Hepatocyte (in vitro differentiated cells): ENCODE results near the gene BPIFB2. TPM values are rescaled to one million over a fixed set of nuclear protein-coding genes. Genes with fewer than 3 reads are reported as not detected.

Experiments
- DNase-seq: peaks from one replicate; pipeline ENCODE4 v3.0.0-alpha.2; 2016; ENCODE audit warnings: low spot score
- H2AFZ ChIP-seq: fragments of 200-600 bp; sonication (generic); 2 replicates; pipeline ENCODE4 v1.6.0; 2016; ENCODE audit warnings: antibody characterized with exemption, mild to moderate bottlenecking
- H3K27ac ChIP-seq: fragments of 200-600 bp; sonication (generic); 2 replicates; pipeline ENCODE4 v1.5.1; 2016; ENCODE audit warnings: mild to moderate bottlenecking
- H3K27me3 ChIP-seq: fragments of 200-600 bp; sonication (generic); 2 replicates; pipeline ENCODE4 v1.6.1; 2016
- H3K36me3 ChIP-seq: fragments of 200-600 bp; sonication (generic); replicated peaks from 2 replicates; pipeline ENCODE4 v1.5.1; 2016; ENCODE audit warnings: low read depth; ENCODE audit not compliant: insufficient read depth
- H3K4me1 ChIP-seq: fragments of 200-600 bp; sonication (generic); 2 replicates; pipeline ENCODE4 v1.5.1; 2016; ENCODE audit warnings: mild to moderate bottlenecking, moderate library complexity; ENCODE audit not compliant: insufficient read depth
- H3K4me2 ChIP-seq: fragments of 200-600 bp; sonication (generic); 2 replicates; pipeline ENCODE4 v1.6.0; 2016
- H3K4me3 ChIP-seq: fragments of 200-600 bp; sonication (generic); 2 replicates; pipeline ENCODE4 v1.5.1; 2016; ENCODE audit warnings: mild to moderate bottlenecking
- H3K79me2 ChIP-seq: fragments of 200-600 bp; sonication (generic); 2 replicates; pipeline ENCODE4 v1.6.0; 2017; ENCODE audit warnings: mild to moderate bottlenecking
- H3K9me2 ChIP-seq: fragments of 200-600 bp; sonication (generic); replicated peaks from 2 replicates; pipeline ENCODE4 v1.6.0; 2017; ENCODE audit warnings: mild to moderate bottlenecking; ENCODE audit not compliant: insufficient read depth
- H3K9me3 ChIP-seq: fragments of 200-600 bp; sonication (generic); 2 replicates; pipeline ENCODE4 v1.5.1; 2016; ENCODE audit warnings: low read depth, mild to moderate bottlenecking
- H4K20me1 ChIP-seq: fragments of 200-600 bp; sonication (generic); 2 replicates; pipeline ENCODE4 v1.6.0; 2016; ENCODE audit warnings: mild to moderate bottlenecking; ENCODE audit not compliant: insufficient read depth, poor library complexity, severe bottlenecking
- EZH2 ChIP-seq: fragments of 200-600 bp; sonication (generic); IDR thresholded peaks from 2 replicates; pipeline ENCODE4 v1.6.1; 2016; ENCODE audit warnings: antibody characterized with exemption, mild to moderate bottlenecking, borderline replicate concordance
- EZH2phosphoT487 ChIP-seq: fragments of 200-600 bp; sonication (generic); IDR thresholded peaks from one replicate; pipeline ENCODE4 v1.6.1; 2018; ENCODE audit warnings: antibody characterized with exemption, mild to moderate bottlenecking, low read depth, moderate library complexity; ENCODE audit not compliant: unreplicated experiment, severe bottlenecking
- WGBS: methylation state at CpG from one replicate; pipeline ENCODE4 v1.1.6; 2016; ENCODE audit warnings: low lambda C conversion rate; ENCODE audit errors: missing lambda C conversion rate; 5-methylcytosine and 5-hydroxymethylcytosine counted together
- polyA plus RNA-seq: library from polyadenylated mRNA; unstranded; fragments of >200 nt; fragmentation: Nextera tagmentation; extraction: Ambion mirVana; gene quantifications from 2 replicates; pipeline ENCODE4 v1.2.1, GENCODE V29; 2016
- total RNA-seq: library from RNA; depleted of rRNA; stranded (reverse); fragments of >200 nt; gene quantifications from 2 replicates; pipeline ENCODE4 v1.2.3, GENCODE V29; 2014
- TF ChIP-seq, protein P1 (sequence below): fragments of 200-600 bp; sonication (generic); IDR thresholded peaks from 2 replicates; pipeline ENCODE4 v1.5.1; 2016; ENCODE audit warnings: antibody characterized with exemption, mild to moderate bottlenecking; ENCODE audit not compliant: poor library complexity

BPIFB2 gene
- total and polyA plus RNA-seq, 2 experiments from 2014 or later, result 0.30 to 0.70 TPM

DNA sequence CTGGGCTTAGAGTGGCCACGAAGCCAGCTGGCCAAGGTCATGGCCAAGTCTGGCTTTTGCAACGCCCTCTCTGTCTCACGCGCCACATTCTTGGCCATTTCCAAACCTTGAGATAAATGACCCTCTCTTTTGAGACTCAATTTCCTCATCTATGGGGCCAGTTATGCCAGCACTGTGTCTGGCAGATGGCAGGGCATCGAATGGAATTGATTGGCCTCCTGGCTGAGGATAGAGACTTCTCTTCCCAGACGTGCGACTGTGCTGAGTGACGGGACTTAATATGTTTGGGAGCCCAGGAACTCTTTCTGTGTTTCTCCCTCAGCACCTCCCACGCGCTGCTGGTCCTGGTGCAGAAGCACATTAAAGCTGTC, 7.6 kb downstream of the BPIFB2 start:
- Histone ChIP-seq H3K9me3 (no peaks in the 10 kb centered on the region), H3K4me2 (no peak overlapping the region), H3K36me3 (no peaks in the 10 kb centered on the region), H3K9me2 (no peaks in the 10 kb centered on the region), H3K79me2 (no peaks in the 10 kb centered on the region), H4K20me1 (no peaks in the 10 kb centered on the region), H3K27ac (no peak overlapping the region), H3K4me3 (no peak overlapping the region), H3K27me3 (peaks cover 47% of the 10 kb centered on the region), H2AFZ (no peak overlapping the region), H3K4me1 (no peaks in the 10 kb centered on the region)
- WGBS, result 85% methylated on average over 10 of the region's 10 CpGs
- DNase-seq, result no peak
- TF ChIP-seq EZH2phosphoT487, result no peak
- TF ChIP-seq EZH2, result no peak
- TF ChIP-seq, protein P1, sequence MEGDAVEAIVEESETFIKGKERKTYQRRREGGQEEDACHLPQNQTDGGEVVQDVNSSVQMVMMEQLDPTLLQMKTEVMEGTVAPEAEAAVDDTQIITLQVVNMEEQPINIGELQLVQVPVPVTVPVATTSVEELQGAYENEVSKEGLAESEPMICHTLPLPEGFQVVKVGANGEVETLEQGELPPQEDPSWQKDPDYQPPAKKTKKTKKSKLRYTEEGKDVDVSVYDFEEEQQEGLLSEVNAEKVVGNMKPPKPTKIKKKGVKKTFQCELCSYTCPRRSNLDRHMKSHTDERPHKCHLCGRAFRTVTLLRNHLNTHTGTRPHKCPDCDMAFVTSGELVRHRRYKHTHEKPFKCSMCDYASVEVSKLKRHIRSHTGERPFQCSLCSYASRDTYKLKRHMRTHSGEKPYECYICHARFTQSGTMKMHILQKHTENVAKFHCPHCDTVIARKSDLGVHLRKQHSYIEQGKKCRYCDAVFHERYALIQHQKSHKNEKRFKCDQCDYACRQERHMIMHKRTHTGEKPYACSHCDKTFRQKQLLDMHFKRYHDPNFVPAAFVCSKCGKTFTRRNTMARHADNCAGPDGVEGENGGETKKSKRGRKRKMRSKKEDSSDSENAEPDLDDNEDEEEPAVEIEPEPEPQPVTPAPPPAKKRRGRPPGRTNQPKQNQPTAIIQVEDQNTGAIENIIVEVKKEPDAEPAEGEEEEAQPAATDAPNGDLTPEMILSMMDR, result no peak

DNA sequence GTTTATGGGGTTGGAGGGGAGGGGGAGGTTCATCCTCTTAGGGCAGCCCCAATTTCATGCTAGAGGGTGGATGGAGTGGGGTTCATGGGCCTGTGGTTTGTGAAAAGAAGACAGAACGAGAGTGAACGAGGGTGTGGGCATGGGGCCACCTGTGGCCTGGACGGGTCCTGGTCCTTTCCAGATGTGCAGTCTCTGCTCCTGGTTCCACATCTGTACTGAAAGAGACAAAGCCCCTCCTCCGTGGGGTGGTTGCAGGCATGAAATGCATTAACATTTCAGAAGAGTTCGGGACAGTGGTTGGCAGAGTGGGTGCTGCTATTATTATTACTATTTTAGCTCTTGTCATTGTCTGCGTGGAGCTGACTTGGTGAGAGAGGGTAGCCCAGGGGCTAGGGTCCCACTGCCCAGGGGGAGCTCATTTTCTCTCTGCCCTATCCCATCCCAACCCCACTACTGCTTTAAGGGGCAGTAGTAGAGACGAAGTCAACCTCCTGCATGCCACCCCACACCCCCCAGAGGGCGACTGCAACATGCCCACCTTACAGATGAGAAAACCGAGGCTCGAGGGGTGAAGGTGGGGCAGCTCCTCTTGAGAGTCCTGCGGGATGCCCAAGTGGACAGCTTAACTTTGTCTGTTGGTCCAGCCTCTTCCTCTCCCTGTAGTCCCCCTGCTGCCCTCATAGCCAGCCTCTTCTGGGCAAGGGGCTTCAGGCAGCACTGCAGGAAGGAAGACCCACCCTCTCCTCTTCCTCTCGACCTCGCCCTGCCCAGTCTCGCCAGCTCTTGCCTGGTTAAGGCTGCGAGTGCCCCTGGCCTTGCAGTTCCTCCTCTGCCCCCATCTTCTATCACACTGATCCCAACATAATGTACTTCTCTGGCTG, 8.4 kb downstream of the BPIFB2 start:
- 88% methylated on average over 15 of the region's 15 CpGs for WGBS
- H4K20me1 ChIP-seq, result no peaks in the 10 kb centered on the region
- TF ChIP-seq, protein P1, result no peak
- TF ChIP-seq EZH2phosphoT487 (no peak), EZH2 (no peak)
- no peak overlapping the region for H2AFZ ChIP-seq
- H3K4me2 ChIP-seq, result no peak overlapping the region
- H3K9me3 ChIP-seq, result no peaks in the 10 kb centered on the region
- H3K79me2 ChIP-seq, result no peaks in the 10 kb centered on the region
- H3K27me3 ChIP-seq, result peaks cover 47% of the 10 kb centered on the region
- no peak for DNase-seq
- no peaks in the 10 kb centered on the region for H3K4me1 ChIP-seq
- no peak overlapping the region for H3K4me3 ChIP-seq
- no peak overlapping the region for H3K27ac ChIP-seq
- no peaks in the 10 kb centered on the region for H3K36me3 ChIP-seq
- no peaks in the 10 kb centered on the region for H3K9me2 ChIP-seq

DNA sequence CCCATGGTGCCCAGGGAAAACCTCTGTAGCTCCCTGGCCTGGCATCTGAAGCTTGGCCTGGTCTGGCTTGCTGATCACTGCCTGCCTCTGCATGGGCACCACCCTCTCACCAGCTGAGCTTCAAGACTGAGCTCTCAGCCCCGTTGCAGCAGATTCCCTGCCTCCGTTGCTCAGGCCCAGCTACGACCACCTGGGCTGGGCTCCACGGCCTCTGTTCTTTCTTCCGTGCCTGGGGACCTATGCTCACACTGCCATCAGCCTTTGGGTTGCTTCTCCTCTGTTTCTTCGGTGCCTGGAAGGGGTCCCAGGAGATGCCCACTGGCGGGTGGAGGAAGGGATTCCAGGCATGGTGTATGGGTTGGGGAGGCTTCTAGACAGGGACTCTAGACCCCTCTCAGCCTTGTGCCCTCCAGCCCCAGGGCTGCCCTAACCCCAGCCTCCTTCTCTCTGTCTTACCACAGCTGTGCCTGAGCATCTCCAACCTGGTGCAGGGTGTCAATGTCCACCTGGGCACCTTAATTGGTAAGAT, 9.1 kb downstream of the BPIFB2 start:
- Histone ChIP-seq H3K27ac (no peak overlapping the region), H3K9me3 (no peaks in the 10 kb centered on the region), H2AFZ (no peak overlapping the region), H3K9me2 (no peaks in the 10 kb centered on the region), H3K4me3 (no peak overlapping the region), H3K79me2 (no peaks in the 10 kb centered on the region), H3K27me3 (peaks cover 47% of the 10 kb centered on the region), H3K4me2 (no peak overlapping the region), H3K4me1 (no peaks in the 10 kb centered on the region), H4K20me1 (no peaks in the 10 kb centered on the region), H3K36me3 (no peaks in the 10 kb centered on the region)
- TF ChIP-seq EZH2 (no peak), EZH2phosphoT487 (no peak)
- TF ChIP-seq, protein P1, result no peak
- 85% methylated on average over 7 of the region's 7 CpGs for WGBS
- no peak for DNase-seq
